GM12878 (cell line): ENCODE measurements around the gene HAP1. TPM values are rescaled to one million over a fixed set of nuclear protein-coding genes. Genes with fewer than 3 reads are reported as not detected.

Experiments used
- ATAC-seq: fragments of 200-7000 bp; cut with Tn5 transposase; 3 replicates; pipeline ENCODE4 v1.9.1; 2020; ENCODE audit warnings: mild to moderate bottlenecking, moderate library complexity
- BruUV-seq: library from RNA; stranded (reverse); fragments of 400-500 nt; replicated peaks from 2 replicates; lab custom pipeline; 2021; lab: Mats Ljungman, UMichigan
- CTCF ChIA-PET: fragments of 300-600 bp; sonication (Branson Sonifier 250); formaldehyde crosslinking; extraction: SDS; loops from one replicate; lab custom pipeline; 2021; ENCODE audit warnings: inconsistent platforms; lab: Yijun Ruan, JAX
- POLR2A ChIA-PET: fragments of 350-600 bp; formaldehyde crosslinking; extraction: SDS; loops from one replicate; lab custom pipeline; 2021; ENCODE audit warnings: inconsistent platforms; lab: Charles Lee
- RAD21 ChIA-PET: fragments of 300-600 bp; sonication (Branson Sonifier 250); formaldehyde crosslinking; loops from one replicate; lab custom pipeline; 2023; ENCODE audit warnings: antibody characterized with exemption; ENCODE audit not compliant: unreplicated experiment; lab: Charles Lee
- SMC1A ChIA-PET: fragments of 300-600 bp; sonication (Branson Sonifier 250); formaldehyde crosslinking; loops from one replicate; lab custom pipeline; 2023; ENCODE audit not compliant: unreplicated experiment, uncharacterized antibody; lab: Charles Lee
- DNase-seq: peaks from one replicate; pipeline ENCODE4 v3.0.0-alpha.2; 2011; ENCODE audit warnings: low read depth, low spot score
- FAIRE-seq: peaks from 3 replicates; lab custom pipeline; 2011; peaks lifted over from hg19 to GRCh38; lab: Jason Lieb, UNC
- H2AFZ ChIP-seq: 2 replicates; pipeline ENCODE4 v1.6.0; 2011; ENCODE audit warnings: low read depth, low read length, control low read depth; ENCODE audit not compliant: control insufficient read depth
- H3K27ac ChIP-seq: 2 replicates; pipeline ENCODE4 v1.5.1; 2011; ENCODE audit warnings: control low read depth; ENCODE audit not compliant: control insufficient read depth, insufficient read depth
- H3K27me3 ChIP-seq, 2 experiments: replicated peaks in 1 of 2; 2 replicates each; pipeline versions ENCODE4 v1.6.0 to v1.6.1; 2011; ENCODE audit warnings: low read length in 1 of 2; ENCODE audit not compliant: control insufficient read depth in 2 of 2, insufficient read depth in 2 of 2
- H3K36me3 ChIP-seq, 2 experiments: 2 replicates each; pipeline ENCODE4 v1.5.1; 2011; ENCODE audit warnings: low read length in 1 of 2; ENCODE audit not compliant: control insufficient read depth in 2 of 2, insufficient read depth in 2 of 2
- H3K4me1 ChIP-seq: 2 replicates; pipeline ENCODE4 v1.6.1; 2011; ENCODE audit warnings: mild to moderate bottlenecking, low read length, moderate library complexity, mixed read lengths; ENCODE audit not compliant: control insufficient read depth, insufficient read depth
- H3K4me2 ChIP-seq: 2 replicates; pipeline ENCODE4 v1.6.0; 2011; ENCODE audit warnings: control low read depth; ENCODE audit not compliant: control insufficient read depth, insufficient read depth
- H3K4me3 ChIP-seq: fragments of 200-600 bp; sonication (generic); 2 replicates; pipeline ENCODE4 v1.5.1; 2016
- H3K79me2 ChIP-seq: 2 replicates; pipeline ENCODE4 v1.6.0; 2011; ENCODE audit warnings: low read length; ENCODE audit not compliant: control insufficient read depth, insufficient read depth
- H3K9ac ChIP-seq: 2 replicates; pipeline ENCODE4 v1.8.0; 2011; ENCODE audit warnings: low read length, control low read depth, mixed read lengths; ENCODE audit not compliant: control insufficient read depth, insufficient read depth
- H3K9me3 ChIP-seq: replicated peaks from 3 replicates; pipeline ENCODE4 v1.5.1; 2011; ENCODE audit warnings: mild to moderate bottlenecking, low read length; ENCODE audit not compliant: control insufficient read depth, insufficient read depth
- H4K20me1 ChIP-seq: 2 replicates; pipeline ENCODE4 v1.6.0; 2011; ENCODE audit not compliant: control insufficient read depth, insufficient read depth
- FOXM1 ChIP-seq: IDR thresholded peaks from 2 replicates; pipeline ENCODE4 v1.6.1; 2012; ENCODE audit warnings: low read depth, mild to moderate bottlenecking, inconsistent platforms, low read length, moderate library complexity
- IRF5 ChIP-seq: fragments of 450-650 bp; IDR thresholded peaks from 2 replicates; pipeline ENCODE4 v1.6.1; 2017; ENCODE audit warnings: borderline replicate concordance
- NFXL1 ChIP-seq: fragments of 450-650 bp; IDR thresholded peaks from 2 replicates; pipeline ENCODE4 v1.6.1; 2017; ENCODE audit warnings: antibody characterized with exemption, mild to moderate bottlenecking, borderline replicate concordance
- NRF1 ChIP-seq: conservative IDR thresholded peaks from 2 replicates; pipeline ENCODE4 v1.6.1; 2011; ENCODE audit warnings: mild to moderate bottlenecking, low read depth, low read length, improper control_type of control experiment
- PAX5 ChIP-seq: IDR thresholded peaks from 2 replicates; pipeline ENCODE4 v1.6.1; 2011; ENCODE audit warnings: low read depth, low read length, borderline replicate concordance
- TCF12 ChIP-seq: IDR thresholded peaks from 2 replicates; pipeline ENCODE4 v1.6.1; 2011; ENCODE audit warnings: low read depth, mild to moderate bottlenecking, low read length
- ZSCAN29 ChIP-seq: fragments of 450-650 bp; IDR thresholded peaks from 2 replicates; pipeline ENCODE4 v1.6.1; 2017; ENCODE audit warnings: mild to moderate bottlenecking, moderate library complexity
- WGBS: methylation state at CpG from one replicate; pipeline ENCODE4 v1.1.6; 2016; ENCODE audit warnings: low lambda C conversion rate; ENCODE audit not compliant: insufficient replicate concordance, insufficient coverage; ENCODE audit errors: missing lambda C conversion rate; 5-methylcytosine and 5-hydroxymethylcytosine counted together
- in situ Hi-C: fragments of 300-500 bp; cut with MboI; formaldehyde crosslinking; loops from 9 replicates; pipeline ENCODE4 v1.14.3; 2018; ENCODE audit warnings: mixed read lengths
- intact Hi-C: fragments of 100-400 bp; cut with micrococcal nuclease; formaldehyde crosslinking; loops from one replicate; pipeline ENCODE4 v1.14.2; 2022; ENCODE audit not compliant: unreplicated experiment
- polyA plus RNA-seq, 11 experiments: library from polyadenylated mRNA; depleted of rRNA in 4 of 11; unstranded in 6 of 11; stranded (reverse) in 5 of 11; fragments of >200 nt; fragmentation: Nextera tagmentation in 4 of 11; fragmentation: Illumina TruSeq in 1 of 11; extraction: Ambion mirVana in 4 of 11; extraction: Trizol in 1 of 11; gene quantifications; 1 replicate in 1 of 11; 2 replicates in 10 of 11; pipeline versions ENCODE4 v1.2.1 to v1.2.3, GENCODE V29; 2011 to 2016; ENCODE audit warnings: inconsistent platforms in 2 of 11, missing spikeins in 2 of 11, low read depth in 1 of 11
- total RNA-seq, 4 experiments: library from RNA; depleted of rRNA in 3 of 4; stranded (reverse); fragments of >200 nt in 3 of 4; fragmentation: Illumina TruSeq in 1 of 4; extraction: Trizol in 1 of 4; gene quantifications; 2 replicates each; pipeline versions ENCODE4 v1.2.1 to v1.2.3, GENCODE V29; 2013 to 2021
- TF ChIP-seq, protein P1 (sequence below): fragments of 450-650 bp; IDR thresholded peaks from 2 replicates; pipeline ENCODE4 v1.6.1; 2016; ENCODE audit warnings: mild to moderate bottlenecking
- TF ChIP-seq, protein P2 (sequence below): IDR thresholded peaks from 2 replicates; pipeline ENCODE4 v1.6.1; 2011; ENCODE audit warnings: borderline replicate concordance, low read depth, mild to moderate bottlenecking, moderate library complexity, mixed read lengths, low read length; ENCODE audit not compliant: insufficient read depth; ENCODE audit errors: extremely low read length
- TF ChIP-seq, protein P3 (sequence below): IDR thresholded peaks from 2 replicates; pipeline ENCODE4 v1.6.1; 2011; ENCODE audit warnings: low read depth, low read length, improper control_type of control experiment, borderline replicate concordance

HAP1 gene
- total and polyA plus RNA-seq, 10 of the 15 experiments (the other 5 are each of a cell fraction or from before 2014, with no cell fraction given), result not detected

GRCh38 chr17:41722231-41722630 lies 12.2 kb downstream of the HAP1 start (continued):
- TF ChIP-seq, protein P1, sequence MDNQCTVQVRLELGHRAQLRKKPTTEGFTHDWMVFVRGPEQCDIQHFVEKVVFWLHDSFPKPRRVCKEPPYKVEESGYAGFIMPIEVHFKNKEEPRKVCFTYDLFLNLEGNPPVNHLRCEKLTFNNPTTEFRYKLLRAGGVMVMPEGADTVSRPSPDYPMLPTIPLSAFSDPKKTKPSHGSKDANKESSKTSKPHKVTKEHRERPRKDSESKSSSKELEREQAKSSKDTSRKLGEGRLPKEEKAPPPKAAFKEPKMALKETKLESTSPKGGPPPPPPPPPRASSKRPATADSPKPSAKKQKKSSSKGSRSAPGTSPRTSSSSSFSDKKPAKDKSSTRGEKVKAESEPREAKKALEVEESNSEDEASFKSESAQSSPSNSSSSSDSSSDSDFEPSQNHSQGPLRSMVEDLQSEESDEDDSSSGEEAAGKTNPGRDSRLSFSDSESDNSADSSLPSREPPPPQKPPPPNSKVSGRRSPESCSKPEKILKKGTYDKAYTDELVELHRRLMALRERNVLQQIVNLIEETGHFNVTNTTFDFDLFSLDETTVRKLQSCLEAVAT, result no peak
- no peak for TF ChIP-seq FOXM1
- no peak for TF ChIP-seq NFXL1
- TF ChIP-seq ZSCAN29, result no peak
- no peak for TF ChIP-seq TCF12

- DNase-seq, result no peak
- ChIA-PET POLR2A (no interaction called here), SMC1A (no interaction called here), CTCF (interaction anchor here (0.6 to 1.3 kb wide), 4 partner anchors 19 to 245 kb away, joined by 3 read pairs; no protein-coding TSS in a partner anchor), RAD21 (no interaction called here)
- no peaks in the 10 kb centered on the region for H3K36me3 ChIP-seq
- no peak overlapping the region for H3K9ac ChIP-seq
- no peak overlapping the region for H2AFZ ChIP-seq
- peaks cover 0 to 4% of the 10 kb centered on the region in 2 experiments; a peak in 3 of 4 replicates for H3K27me3 ChIP-seq
- no peak overlapping the region for H3K4me2 ChIP-seq
- intact Hi-C loops, result no loop called here
- 21% methylated on average over 5 of the region's 5 CpGs for WGBS
- ATAC-seq, result no peak
- no peaks in the 10 kb centered on the region for H4K20me1 ChIP-seq
- no peak for FAIRE-seq
- in situ Hi-C loops, result no loop called here
- no peaks in the 10 kb centered on the region for H3K4me1 ChIP-seq
- TF ChIP-seq, protein P2, sequence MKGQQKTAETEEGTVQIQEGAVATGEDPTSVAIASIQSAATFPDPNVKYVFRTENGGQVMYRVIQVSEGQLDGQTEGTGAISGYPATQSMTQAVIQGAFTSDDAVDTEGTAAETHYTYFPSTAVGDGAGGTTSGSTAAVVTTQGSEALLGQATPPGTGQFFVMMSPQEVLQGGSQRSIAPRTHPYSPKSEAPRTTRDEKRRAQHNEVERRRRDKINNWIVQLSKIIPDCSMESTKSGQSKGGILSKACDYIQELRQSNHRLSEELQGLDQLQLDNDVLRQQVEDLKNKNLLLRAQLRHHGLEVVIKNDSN, result no peak
- TF ChIP-seq, protein P3, sequence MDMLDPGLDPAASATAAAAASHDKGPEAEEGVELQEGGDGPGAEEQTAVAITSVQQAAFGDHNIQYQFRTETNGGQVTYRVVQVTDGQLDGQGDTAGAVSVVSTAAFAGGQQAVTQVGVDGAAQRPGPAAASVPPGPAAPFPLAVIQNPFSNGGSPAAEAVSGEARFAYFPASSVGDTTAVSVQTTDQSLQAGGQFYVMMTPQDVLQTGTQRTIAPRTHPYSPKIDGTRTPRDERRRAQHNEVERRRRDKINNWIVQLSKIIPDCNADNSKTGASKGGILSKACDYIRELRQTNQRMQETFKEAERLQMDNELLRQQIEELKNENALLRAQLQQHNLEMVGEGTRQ, result no peak
- TF ChIP-seq PAX5 (no peak), IRF5 (no peak), NRF1 (no peak)
- H3K27ac ChIP-seq, result no peak overlapping the region
- no peaks in the 10 kb centered on the region for H3K79me2 ChIP-seq
- no TSS peak for BruUV-seq
- no peaks in the 10 kb centered on the region for H3K9me3 ChIP-seq
- H3K4me3 ChIP-seq, result no peak overlapping the region
These were observed 16.2 kb downstream of the HAP1 start for GRCh38 chr17:41718287-41718645.
